ENCODE results near the gene CISD2.
"Not testable (repeated sequence)": the region's sequence is repeated elsewhere in the genome, so short reads cannot be mapped to it uniquely, and the experiment has no call there.

CISD2 gene

DNA sequence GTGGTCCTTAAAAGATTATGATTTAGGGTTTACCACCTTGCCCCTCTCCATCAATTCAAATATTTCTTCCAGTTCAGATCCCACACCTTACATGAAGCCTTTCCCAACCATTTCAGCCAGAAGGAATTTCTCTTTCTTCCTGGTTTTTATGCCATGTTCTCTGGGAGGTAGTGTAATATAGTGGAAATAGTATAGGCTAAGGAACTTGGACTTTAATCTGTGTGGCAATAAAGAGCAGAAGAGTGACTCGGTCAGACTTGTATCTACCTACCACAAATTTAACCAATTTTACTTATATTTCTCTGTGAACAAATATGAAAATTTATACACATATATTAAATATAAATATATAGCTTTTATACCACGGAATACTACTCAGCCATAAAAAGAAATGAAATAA lies 18.4 kb upstream of the CISD2 start:
- no peak for DNase-seq (ENCODE audit: low spot score)

DNA sequence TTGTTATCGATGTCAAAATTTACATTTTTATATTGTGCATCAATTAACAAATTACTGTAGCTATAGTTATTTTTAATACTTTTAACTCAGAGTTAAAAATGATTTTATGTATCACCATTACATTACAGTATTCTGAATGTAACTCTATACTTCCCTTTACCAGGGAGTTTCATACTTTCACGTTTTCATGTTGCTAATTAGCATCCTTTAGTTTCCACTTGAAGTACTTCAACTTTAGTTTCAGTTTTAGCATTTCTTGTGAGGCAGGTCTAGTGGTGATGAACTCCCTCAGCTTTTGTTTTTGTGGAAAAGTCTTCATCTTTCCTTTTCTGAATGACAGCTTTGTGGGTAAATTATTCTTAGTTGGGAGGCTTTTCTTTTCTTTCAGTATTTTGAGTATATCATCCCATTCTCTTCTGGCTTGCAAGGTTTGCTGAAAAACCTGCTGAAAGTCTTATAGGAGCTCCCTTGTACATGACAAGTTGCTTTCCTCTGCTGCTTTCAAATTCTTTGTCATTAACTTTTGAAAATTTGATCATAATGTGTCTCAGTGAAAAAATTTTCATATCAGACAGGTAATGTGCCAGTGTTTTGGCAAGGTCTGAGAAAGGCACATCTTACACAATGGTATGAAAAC lies 9.8 kb upstream of the CISD2 start:
- DNase-seq (ENCODE audit: low spot score): no peak

DNA sequence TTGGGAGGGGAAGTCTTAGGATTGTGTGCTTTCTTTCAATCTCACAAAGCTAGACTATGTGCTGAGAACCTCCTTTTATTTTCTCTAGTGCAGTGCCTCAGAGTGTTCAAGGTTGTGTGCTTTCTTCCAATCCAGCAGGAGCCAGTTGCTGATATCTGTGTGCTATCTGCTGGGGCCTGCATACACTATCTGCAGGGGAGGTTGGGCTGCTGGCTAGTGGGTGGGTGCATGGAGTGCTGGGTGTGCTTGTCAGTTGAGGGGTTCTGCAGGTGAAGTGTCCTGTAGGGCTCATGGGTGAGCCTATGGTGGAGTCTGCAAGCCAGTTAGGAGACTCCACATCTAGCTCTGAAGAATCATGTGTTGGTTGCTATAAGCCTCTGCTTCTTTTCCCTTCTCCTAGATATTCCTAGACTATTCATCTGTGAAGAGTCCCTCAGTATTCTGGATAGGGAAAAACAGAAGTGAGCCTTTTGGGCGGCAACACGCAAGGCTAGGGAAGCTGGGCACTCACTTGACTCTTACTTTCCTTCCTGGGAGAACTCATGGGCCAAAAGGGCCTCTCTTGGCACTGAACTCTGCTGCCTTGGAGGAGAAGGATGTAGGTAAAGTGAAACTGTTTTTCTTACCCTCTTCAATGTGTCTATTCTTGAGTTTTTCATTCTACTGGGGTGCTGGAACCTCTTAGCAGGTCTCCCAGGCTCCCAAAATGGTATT lies 8.0 kb upstream of the CISD2 start:
- no peak for DNase-seq (ENCODE audit: low spot score)

GRCh38 chr4:102862016-102862415 lies 6.8 kb upstream of the CISD2 start:
- DNase-seq (ENCODE audit: low spot score): no peak

DNA sequence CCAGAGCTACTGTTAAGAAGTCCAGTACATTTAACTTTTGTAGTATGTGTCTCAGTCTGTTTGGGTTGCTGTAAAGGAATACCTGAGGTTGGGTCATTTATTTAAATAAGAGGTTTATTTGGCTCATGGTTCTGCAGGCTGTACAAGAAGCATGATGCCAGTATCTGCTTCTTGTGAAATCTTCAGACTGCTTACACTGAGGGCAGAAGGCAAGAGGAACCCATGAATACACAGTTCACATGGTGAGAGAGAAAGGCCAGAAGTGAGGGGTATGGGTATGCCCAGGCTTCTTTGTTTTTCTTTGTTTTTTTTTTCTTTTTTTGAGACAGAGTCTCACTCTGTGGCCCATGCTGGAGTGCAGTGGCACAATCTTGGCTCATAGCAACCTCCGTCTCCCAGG lies 6.0 kb upstream of the CISD2 start:
- DNase-seq (ENCODE audit: low spot score): no peak

DNA sequence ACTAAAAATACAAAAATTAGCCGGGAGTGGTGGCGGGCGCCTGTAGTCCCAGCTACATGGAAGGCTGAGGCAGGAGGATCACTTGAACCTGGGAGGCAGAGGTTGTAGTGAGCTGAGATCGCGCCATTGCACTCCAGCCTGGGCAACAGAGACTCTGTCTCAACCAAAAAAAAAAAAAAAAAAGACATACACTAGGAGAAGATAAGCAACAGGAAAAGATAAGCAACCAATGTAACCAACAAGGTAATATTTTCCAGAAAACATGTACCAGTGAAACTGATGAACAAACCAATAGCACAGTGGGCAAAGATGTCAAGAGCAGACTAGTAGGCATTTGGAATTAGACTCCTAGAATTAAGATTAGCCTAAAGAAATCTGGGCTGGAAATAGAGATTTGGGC lies 3.5 kb upstream of the CISD2 start:
- DNase-seq (ENCODE audit: low spot score): not testable (repeated sequence)

DNA sequence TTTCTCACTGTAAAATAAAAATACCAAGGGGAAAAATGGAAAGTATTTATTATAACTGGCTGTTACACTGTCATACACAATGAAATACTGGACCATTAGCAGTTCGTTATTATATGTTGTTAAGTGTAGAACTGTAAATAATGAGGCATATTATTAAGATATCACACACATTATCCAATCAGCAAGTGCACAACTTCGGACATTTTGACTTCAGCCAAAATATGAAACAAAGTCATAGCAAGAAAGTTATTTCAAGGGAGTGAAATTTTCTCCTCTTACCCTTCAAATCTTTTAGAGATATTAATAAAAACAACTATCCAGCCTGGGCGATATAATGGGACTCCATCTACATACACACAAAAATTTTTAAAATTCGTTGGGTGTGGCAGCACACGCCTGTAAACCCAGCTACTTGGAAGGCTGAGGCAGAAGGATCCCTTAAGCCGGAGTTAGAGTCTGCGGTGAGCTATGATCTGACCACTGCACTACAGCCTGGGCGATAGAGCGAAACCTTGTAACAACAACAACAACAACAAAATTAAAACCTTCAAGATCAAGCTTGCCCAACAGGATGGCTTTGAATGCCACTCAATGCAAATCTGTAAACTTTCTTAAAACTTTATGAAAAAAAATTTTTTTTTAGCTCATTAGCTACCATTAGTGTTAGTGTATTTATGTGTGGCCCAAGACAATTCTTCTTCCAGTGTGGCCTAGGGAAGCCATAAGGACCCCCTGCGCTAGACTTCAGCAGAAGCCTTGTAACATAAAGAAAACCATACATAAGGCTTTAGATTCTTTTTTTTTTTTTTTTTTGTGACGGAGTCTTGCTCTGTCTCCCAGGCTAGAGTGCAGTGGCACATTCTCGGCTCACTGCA lies 1.3 kb upstream of the CISD2 start:
- no peak for DNase-seq (ENCODE audit: low spot score)

DNA sequence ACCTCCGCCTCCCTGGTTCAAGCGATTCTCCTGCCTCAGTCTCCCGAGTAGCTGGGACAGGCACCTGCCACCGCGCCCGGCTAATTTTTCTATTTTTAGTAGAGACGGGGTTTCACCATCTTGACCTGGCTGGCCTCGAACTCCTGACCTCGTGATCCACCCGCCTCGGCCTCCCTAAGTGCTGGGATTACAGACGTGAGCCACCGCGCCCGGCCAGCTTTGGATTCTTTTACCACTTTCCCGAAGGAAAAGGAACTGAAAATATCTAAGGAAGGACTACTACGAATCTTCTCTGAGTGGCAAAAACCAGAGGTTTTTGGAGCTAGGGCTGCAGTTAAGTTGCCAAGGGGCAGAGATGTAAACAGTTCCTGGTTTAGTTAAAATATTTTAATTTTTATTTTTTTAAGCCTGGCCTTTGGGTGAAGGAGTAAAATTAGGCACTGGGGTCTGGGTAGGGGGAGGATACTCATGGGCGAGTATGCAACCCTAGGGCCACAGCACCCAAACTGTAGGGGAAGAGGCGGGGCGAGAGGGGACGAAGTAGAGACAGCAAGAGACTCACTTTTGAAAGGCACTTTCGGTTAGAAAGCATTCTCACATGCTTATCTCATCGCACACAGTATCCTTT lies 525 bp upstream of the CISD2 start:
- DNase-seq (ENCODE audit: low spot score): no peak

GRCh38 chr4:102869569-102870197 lies 891 bp downstream of the CISD2 start:
- no peak for DNase-seq (ENCODE audit: low spot score)

DNA sequence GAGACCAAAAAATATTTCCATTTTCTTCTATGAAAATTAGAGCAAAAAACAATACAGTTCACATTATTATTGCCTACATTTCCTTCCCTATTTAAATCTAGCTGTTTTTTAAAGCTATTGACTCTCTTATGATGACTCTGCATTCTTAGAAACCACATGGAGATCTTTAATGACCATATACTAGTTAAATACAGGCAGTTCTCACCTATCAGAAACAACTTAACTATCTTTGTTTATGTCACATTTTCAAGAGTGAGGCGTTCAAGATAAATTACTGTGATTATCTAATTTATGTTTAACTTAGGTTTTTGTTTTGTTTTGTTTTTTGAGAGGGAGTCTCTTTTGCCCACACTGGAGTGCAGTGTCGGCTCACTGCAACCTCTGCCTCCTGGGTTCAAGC lies 3.0 kb downstream of the CISD2 start:
- DNase-seq (ENCODE audit: low spot score): no peak

DNA sequence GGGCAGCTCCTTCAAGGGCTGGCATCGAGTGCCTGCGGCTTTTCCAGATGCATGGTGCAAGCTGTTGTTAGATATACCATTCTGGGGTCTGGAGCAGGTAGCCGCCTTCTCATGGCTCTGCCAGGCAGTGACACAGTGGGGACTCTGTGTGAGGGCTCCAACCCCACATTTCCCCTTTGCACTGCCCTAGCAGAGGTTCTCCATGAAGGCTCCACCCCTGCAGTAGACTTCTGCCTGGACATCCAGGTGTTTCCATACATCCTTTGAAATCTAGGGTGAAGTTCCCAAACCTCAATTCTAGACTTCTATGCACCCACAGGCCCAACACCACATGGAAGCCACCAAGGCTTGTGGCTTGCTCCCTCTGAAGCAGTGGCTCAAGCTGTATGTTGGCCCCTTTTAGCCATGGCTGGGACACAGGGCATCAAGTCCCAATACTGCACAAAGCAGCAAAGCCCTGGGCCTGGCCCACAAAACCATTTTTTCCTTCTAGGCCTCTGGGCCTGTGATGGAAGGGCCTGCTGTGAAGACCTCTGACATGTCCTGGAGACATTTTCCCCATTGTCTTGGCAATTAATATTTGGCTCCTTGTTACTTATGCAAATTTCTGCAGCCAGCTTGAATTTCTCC lies 8.8 kb downstream of the CISD2 start:
- DNase-seq (ENCODE audit: low spot score): not testable (repeated sequence)

DNA sequence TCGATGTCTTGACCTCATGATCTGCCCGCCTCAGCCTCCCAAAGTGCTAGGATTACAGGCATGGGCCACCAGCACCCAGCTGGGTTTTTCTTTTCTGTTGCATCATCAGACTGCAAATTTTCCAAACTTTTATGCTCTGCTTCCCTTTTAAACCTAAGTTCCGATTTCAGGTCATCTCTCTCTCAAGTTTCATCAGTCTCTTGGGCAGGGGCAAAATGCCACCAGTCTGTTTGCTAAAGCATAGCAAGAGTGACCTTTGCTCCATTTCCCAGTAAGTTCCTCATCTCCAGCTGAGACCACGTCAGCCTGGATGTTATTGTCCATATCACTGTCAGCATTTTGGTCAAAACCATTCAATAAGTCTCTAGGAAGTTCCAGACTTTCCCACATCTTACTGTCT lies 9.6 kb downstream of the CISD2 start:
- DNase-seq (ENCODE audit: low spot score): not testable (repeated sequence)

- no peak for DNase-seq (ENCODE audit: low spot score)
These were observed 10.1 kb downstream of the CISD2 start for GRCh38 chr4:102878901-102879300.

DNA sequence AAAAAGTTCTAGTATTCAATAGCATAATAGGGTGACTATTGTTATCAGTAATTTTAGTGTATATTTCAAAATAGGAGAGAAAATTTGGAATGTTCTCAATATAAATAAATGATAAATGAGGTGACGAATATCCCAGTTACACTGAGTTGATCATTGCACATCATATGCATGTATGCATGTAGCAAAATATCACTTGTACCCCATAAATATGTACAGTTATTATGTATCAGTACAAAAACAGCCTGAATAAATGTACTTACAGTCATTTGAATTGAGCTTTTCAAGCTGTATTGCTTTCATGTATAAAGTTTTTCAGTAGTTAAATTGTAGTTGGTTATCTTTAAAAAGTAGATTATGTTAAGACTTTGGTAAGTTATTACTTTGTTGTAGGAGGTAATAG lies 12.6 kb downstream of the CISD2 start:
- no peak for DNase-seq (ENCODE audit: low spot score)

DNA sequence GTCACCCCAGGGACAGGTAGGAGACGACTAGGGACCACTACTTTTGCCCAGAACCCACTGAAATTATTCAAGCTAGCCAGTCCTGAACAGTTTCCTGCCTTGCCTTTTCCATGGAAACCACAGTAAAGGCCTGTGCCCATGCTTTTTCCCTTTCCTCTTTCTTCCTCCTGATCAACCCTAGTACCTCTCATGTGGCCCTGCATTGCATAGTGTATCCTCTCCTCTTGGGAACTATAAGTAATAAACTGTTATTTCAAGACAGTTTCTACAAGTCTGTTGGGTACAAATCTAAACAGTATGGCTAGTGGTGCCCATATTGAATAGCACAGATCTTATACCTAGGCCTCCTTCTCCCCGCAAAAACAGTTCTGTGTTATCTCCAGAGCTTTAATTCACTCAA lies 14.5 kb downstream of the CISD2 start:
- no peak for DNase-seq (ENCODE audit: low spot score)

DNA sequence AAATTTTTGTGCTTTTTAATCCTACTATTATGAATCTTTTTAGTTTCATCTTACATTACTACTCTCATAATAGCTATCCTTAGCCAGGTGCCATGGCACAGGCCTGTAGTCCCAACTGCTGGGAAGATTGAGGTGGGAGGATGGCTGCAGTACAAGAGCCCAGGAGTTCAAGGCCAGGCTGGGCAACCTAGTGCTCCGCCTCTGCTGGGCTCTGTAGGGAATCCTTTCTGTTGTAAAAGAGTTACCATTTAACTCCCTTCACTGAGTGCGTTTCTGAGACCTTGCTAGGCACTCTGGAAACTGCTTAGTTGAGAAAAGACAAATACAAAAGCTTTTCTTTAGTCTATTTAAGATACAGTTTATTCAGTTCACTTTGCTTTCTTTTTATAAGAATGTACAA lies 19.8 kb downstream of the CISD2 start:
- DNase-seq (ENCODE audit: low spot score): not testable (repeated sequence)

DNA sequence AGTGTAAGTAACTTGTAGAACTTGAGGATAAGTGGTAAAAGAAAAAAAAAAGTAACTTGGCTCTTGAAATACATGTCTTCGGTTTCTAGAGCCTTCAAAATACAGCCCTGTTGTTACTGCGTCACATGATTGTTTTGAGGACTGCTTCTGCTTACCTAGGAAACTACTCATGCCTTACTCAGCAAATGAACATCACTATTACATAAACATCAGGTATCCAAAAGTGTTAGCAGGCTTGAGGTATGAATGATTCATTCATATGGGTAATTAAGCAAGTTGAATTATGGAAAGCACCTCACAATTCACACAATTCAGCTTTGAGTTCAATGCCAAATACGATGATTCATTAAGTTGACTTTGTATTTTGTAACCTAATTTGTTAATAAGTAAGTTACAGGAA lies 21.1 kb downstream of the CISD2 start:
- not testable (repeated sequence) for DNase-seq (ENCODE audit: low spot score)

DNA sequence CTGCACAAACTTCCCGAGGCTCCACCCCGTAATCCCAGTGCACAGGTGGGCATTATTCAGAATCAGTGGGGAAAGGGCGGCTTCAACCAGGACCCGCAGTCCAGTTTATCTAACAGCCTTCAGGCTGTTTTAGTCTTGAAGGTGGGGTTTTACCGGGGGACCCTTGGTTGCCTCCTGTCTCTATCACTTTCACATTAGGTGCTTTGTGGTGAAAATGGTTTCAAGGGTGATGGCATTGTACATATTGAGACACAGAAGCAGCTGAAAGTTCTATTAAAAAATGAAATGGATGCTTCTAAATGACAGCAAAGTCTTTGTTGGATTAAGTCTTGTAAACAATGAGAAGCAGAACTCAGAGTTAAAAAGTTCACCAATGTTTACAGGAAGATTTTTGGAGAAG lies 27.8 kb downstream of the CISD2 start:
- DNase-seq (ENCODE audit: low spot score): not testable (repeated sequence)

DNA sequence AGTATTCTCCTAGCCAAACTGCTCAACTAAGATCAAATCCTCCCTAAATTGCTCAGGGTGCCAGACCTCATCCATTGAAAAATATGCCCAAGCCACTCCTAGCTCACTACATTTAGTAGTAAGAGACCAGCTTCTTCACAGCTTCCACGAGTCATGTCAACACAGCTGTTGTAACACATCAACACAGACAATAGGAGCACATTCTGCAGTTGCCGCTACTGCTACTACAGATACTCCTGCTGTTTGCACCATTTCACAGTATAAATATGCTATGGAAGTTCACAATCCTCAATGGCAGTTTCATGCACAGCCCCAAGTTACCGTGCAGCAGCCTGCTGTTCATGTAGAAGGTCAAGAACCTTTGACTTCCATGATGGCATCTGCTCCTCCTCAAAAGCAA lies 28.8 kb downstream of the CISD2 start:
- not testable (repeated sequence) for DNase-seq (ENCODE audit: low spot score)

DNA sequence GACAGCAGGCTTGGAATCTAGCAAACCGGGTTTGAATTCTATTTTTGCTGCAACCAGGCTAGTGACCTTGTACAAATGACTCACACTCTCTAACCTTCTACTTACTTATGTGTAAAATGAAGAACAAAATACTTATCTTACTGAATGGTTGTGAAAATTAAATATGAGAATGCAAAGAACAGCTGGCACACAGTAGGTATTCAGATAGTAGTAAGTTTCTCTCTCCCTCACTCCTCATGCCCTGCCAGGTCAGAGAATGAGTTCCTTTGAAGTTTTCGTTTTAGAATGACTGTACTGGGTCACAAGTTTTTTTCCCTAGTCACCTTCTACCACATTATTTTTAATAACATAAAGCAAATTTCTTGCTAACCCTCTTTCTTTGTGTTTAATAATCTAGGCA lies 33.0 kb downstream of the CISD2 start:
- DNase-seq (ENCODE audit: low spot score): no peak

DNA sequence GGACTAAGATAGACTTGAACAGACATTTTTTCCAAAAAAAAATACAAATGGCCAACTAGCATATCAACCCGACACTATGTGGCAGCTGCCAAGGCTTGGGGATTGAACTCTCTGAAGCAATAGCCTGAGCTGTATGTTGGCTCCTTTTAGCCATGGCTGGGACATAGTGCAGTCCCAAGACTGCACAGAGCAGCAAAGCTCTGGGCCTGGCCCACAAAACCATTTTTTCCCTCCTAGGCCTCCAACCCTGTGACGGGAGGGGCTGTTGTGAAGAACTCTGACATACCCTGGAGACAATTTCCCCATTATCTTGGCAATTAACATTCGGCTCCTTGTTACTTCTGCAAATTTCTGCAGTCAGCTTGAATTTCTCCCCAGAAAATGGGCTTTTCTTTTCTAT lies 50.1 kb downstream of the CISD2 start:
- no peak for DNase-seq (ENCODE audit: low spot score)

GRCh38 chr4:102919697-102920096 lies 50.9 kb downstream of the CISD2 start:
- not testable (repeated sequence) for DNase-seq (ENCODE audit: low spot score)
